Measurements from ENCODE around the gene GPR37.

Gene GPR37

DNA sequence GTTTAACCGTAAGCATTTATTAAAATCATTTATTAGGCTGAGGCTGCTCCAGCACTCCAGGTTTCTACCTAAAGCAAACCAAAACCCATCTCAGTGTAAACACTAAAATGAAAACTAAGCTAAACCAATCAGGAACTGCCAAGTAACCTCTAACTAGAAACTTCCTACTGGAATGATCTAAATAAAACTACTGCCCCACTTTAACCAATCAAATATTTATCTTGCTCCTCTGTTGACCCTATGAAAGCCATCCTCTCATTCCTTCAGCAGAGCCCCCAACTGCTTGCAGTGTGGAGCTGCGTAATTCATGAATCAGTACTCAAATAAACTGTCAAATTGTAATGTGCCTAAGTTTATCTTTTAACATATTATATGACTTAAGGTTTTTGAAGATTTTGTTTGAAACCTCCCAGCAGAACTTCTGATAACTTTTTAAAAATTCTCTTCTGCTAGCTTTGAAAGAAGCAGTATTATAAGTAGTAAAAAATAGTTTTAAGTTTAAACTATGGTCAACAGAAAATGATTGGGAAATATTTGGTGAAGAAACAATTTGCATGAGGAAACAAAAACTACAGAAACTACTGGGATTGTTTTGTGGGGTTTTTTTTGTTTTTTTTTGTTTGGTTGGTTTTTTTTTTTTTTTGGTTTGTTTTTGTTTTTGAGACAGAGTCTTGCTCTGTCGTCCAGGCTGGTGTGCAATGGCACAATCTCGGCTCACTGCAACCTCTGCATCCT, 47.4 kb downstream of the GPR37 start (continued):
- TF ChIP-seq, protein P1, sequence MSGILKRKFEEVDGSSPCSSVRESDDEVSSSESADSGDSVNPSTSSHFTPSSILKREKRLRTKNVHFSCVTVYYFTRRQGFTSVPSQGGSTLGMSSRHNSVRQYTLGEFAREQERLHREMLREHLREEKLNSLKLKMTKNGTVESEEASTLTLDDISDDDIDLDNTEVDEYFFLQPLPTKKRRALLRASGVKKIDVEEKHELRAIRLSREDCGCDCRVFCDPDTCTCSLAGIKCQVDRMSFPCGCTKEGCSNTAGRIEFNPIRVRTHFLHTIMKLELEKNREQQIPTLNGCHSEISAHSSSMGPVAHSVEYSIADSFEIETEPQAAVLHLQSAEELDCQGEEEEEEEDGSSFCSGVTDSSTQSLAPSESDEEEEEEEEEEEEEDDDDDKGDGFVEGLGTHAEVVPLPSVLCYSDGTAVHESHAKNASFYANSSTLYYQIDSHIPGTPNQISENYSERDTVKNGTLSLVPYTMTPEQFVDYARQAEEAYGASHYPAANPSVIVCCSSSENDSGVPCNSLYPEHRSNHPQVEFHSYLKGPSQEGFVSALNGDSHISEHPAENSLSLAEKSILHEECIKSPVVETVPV (CRISPR knock-in tag; IDR thresholded peaks at IDR 0.05) = no peak
- TF ChIP-seq RARB (CRISPR knock-in tag; IDR thresholded peaks at IDR 0.05) = no peak
- TF ChIP-seq, protein P2, sequence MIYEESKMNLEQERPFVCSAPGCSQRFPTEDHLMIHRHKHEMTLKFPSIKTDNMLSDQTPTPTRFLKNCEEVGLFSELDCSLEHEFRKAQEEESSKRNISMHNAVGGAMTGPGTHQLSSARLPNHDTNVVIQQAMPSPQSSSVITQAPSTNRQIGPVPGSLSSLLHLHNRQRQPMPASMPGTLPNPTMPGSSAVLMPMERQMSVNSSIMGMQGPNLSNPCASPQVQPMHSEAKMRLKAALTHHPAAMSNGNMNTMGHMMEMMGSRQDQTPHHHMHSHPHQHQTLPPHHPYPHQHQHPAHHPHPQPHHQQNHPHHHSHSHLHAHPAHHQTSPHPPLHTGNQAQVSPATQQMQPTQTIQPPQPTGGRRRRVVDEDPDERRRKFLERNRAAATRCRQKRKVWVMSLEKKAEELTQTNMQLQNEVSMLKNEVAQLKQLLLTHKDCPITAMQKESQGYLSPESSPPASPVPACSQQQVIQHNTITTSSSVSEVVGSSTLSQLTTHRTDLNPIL (CRISPR knock-in tag; IDR thresholded peaks at IDR 0.05; ENCODE audit: low read depth) = no peak
- TF ChIP-seq SNAI2 (CRISPR knock-in tag; IDR thresholded peaks at IDR 0.05) = no peak

DNA sequence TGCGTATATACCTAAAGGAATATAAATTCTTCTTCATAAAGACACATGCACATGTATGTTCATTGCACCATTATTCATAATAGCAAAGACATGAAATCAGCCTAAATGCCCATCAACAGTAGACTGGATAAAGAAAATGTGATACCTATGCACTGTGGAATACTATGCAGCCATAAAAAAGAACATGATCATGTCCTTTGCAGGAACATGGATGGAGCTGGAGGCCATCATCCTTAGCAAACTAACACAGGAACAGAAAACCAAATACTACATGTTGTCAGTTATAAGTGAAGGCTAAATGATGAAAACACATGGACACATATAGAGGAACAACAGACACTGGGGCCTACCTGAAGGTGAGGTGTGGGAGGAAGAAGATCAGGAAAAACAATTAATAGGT, 48.7 kb downstream of the GPR37 start:
- TF ChIP-seq ARNTL (CRISPR knock-in tag; IDR thresholded peaks at IDR 0.05; ENCODE audit: borderline replicate concordance, low read depth) (no peak), ISL1 (CRISPR knock-in tag; IDR thresholded peaks at IDR 0.05) (no peak), GLIS3 (CRISPR knock-in tag; IDR thresholded peaks at IDR 0.05) (no peak), OSR1 (CRISPR knock-in tag; IDR thresholded peaks at IDR 0.05) (no peak), PPARA (CRISPR knock-in tag; IDR thresholded peaks at IDR 0.05; ENCODE audit: borderline replicate concordance) (no peak), ZNF565 (CRISPR knock-in tag; conservative IDR thresholded peaks at IDR 0.05; ENCODE audit: low read depth) (no peak), ZC3H10 (CRISPR knock-in tag; IDR thresholded peaks at IDR 0.05) (no peak), ZNF8 (CRISPR knock-in tag; IDR thresholded peaks at IDR 0.05) (no peak), ZNF70 (CRISPR knock-in tag; IDR thresholded peaks at IDR 0.05) (no peak), TCF4 (CRISPR knock-in tag; IDR thresholded peaks at IDR 0.05; ENCODE audit: borderline replicate concordance) (no peak), TOX (CRISPR knock-in tag; IDR thresholded peaks at IDR 0.05; ENCODE audit: borderline replicate concordance) (no peak), ZFP30 (CRISPR knock-in tag; IDR thresholded peaks at IDR 0.05) (no peak), ESRRG (CRISPR knock-in tag; IDR thresholded peaks at IDR 0.05) (no peak), CSDC2 (CRISPR knock-in tag; IDR thresholded peaks at IDR 0.05) (no peak)
- TF ChIP-seq, protein P3, sequence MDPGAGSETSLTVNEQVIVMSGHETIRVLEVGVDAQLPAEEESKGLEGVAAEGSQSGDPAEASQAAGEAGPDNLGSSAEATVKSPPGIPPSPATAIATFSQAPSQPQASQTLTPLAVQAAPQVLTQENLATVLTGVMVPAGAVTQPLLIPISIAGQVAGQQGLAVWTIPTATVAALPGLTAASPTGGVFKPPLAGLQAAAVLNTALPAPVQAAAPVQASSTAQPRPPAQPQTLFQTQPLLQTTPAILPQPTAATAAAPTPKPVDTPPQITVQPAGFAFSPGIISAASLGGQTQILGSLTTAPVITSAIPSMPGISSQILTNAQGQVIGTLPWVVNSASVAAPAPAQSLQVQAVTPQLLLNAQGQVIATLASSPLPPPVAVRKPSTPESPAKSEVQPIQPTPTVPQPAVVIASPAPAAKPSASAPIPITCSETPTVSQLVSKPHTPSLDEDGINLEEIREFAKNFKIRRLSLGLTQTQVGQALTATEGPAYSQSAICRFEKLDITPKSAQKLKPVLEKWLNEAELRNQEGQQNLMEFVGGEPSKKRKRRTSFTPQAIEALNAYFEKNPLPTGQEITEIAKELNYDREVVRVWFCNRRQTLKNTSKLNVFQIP (CRISPR knock-in tag; IDR thresholded peaks at IDR 0.05; ENCODE audit: borderline replicate concordance, low read depth) = no peak
- TF ChIP-seq, protein P1 (CRISPR knock-in tag; IDR thresholded peaks at IDR 0.05) = no peak
- TF ChIP-seq, protein P4, sequence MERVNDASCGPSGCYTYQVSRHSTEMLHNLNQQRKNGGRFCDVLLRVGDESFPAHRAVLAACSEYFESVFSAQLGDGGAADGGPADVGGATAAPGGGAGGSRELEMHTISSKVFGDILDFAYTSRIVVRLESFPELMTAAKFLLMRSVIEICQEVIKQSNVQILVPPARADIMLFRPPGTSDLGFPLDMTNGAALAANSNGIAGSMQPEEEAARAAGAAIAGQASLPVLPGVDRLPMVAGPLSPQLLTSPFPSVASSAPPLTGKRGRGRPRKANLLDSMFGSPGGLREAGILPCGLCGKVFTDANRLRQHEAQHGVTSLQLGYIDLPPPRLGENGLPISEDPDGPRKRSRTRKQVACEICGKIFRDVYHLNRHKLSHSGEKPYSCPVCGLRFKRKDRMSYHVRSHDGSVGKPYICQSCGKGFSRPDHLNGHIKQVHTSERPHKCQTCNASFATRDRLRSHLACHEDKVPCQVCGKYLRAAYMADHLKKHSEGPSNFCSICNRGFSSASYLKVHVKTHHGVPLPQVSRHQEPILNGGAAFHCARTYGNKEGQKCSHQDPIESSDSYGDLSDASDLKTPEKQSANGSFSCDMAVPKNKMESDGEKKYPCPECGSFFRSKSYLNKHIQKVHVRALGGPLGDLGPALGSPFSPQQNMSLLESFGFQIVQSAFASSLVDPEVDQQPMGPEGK (CRISPR knock-in tag; IDR thresholded peaks at IDR 0.05; ENCODE audit: borderline replicate concordance) = no peak
- TF ChIP-seq, protein P5, sequence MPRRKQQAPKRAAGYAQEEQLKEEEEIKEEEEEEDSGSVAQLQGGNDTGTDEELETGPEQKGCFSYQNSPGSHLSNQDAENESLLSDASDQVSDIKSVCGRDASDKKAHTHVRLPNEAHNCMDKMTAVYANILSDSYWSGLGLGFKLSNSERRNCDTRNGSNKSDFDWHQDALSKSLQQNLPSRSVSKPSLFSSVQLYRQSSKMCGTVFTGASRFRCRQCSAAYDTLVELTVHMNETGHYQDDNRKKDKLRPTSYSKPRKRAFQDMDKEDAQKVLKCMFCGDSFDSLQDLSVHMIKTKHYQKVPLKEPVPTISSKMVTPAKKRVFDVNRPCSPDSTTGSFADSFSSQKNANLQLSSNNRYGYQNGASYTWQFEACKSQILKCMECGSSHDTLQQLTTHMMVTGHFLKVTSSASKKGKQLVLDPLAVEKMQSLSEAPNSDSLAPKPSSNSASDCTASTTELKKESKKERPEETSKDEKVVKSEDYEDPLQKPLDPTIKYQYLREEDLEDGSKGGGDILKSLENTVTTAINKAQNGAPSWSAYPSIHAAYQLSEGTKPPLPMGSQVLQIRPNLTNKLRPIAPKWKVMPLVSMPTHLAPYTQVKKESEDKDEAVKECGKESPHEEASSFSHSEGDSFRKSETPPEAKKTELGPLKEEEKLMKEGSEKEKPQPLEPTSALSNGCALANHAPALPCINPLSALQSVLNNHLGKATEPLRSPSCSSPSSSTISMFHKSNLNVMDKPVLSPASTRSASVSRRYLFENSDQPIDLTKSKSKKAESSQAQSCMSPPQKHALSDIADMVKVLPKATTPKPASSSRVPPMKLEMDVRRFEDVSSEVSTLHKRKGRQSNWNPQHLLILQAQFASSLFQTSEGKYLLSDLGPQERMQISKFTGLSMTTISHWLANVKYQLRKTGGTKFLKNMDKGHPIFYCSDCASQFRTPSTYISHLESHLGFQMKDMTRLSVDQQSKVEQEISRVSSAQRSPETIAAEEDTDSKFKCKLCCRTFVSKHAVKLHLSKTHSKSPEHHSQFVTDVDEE (CRISPR knock-in tag; IDR thresholded peaks at IDR 0.05) = no peak
- ATAC-seq = no peak
